22Rv1 (cell line): Measurements from ENCODE around the gene ASB13.

Experiments used
- H3K27ac ChIP-seq: fragments of 450-650 bp; 2 replicates; pipeline ENCODE4 v1.5.1; 2017
- CTCF ChIP-seq: fragments of 450-650 bp; IDR thresholded peaks from 2 replicates; pipeline ENCODE4 v1.5.1; 2017; ENCODE audit warnings: mild to moderate bottlenecking
- ZFX ChIP-seq: fragments of 450-650 bp; IDR thresholded peaks from 2 replicates; pipeline ENCODE4 v1.6.1; 2017; ENCODE audit warnings: antibody characterized with exemption, borderline replicate concordance

ASB13 gene

GRCh38 chr10:5608608-5609220, 57.7 kb downstream of the ASB13 start:
- TF ChIP-seq CTCF (no peak), ZFX (no peak)
- H3K27ac ChIP-seq, result no peak overlapping the region

GRCh38 chr10:5607594-5607993, 58.8 kb downstream of the ASB13 start:
- TF ChIP-seq CTCF (no peak), ZFX (no peak)
- no peak overlapping the region for H3K27ac ChIP-seq

- no peak overlapping the region for H3K27ac ChIP-seq
Observed at GRCh38 chr10:5606864-5607263, 59.5 kb downstream of the ASB13 start.

GRCh38 chr10:5606321-5606720, 60.1 kb downstream of the ASB13 start:
- TF ChIP-seq CTCF, result no peak
- H3K27ac ChIP-seq, result no peak overlapping the region

More at GRCh38 chr10:5606864-5607263, 59.5 kb downstream of the ASB13 start:
- TF ChIP-seq ZFX, result no peak
- TF ChIP-seq CTCF, result no peak

GRCh38 chr10:5604961-5605360, 61.4 kb downstream of the ASB13 start:
- no peak overlapping the region for H3K27ac ChIP-seq
- TF ChIP-seq CTCF (no peak), ZFX (no peak)

- no peak overlapping the region for H3K27ac ChIP-seq
- TF ChIP-seq ZFX (no peak), CTCF (no peak)
Observed at GRCh38 chr10:5604236-5604925, 62.0 kb downstream of the ASB13 start.

GRCh38 chr10:5603848-5604170, 62.6 kb downstream of the ASB13 start:
- TF ChIP-seq CTCF (no peak), ZFX (no peak)
- no peak overlapping the region for H3K27ac ChIP-seq
